ENCODE measurements around the gene TBC1D8. TPM values are rescaled to one million over a fixed set of nuclear protein-coding genes. Genes with fewer than 3 reads are reported as not detected.
A peak's percentile ranks its signal among the peaks of the same experiment; 100 is the strongest.

Gene TBC1D8
- total and polyA plus RNA-seq, 9 donors, result 18.3 to 26.6 (median 20.6) TPM

DNA sequence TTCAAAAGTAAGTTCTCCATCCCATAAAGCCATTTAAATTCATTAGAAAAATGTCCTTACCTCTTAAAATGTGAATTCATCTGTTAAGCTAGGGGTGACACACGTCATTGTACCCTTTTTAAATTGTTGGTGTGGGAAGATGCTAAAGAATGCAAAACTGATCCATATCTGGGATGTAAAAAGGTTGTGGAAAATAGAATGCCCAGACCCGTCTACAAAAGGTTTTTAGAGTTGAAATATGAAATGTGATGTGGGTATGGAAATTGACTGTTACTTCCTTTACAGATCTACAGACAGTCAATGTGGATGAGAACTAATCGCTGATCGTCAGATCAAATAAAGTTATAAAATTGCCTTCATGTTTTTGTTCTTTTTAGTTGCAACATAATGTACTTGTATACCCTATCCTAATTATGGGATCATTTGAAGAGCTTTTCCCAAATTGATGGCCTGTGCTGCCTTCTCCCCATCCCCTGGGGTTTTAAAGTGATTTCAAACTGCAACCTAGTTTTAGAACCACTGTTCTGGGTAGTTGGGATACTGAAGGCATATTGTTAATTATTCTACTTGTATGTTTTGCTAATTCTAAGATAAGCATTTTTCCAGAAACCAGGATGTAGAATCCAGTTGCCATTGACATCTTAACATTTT is 145.0 kb downstream of the TBC1D8 start:
- no peak for DNase-seq
- peaks cover 65% of the 10 kb centered on the region for H3K36me3 ChIP-seq (ENCODE audit: control insufficient read depth, insufficient read depth, low read length)

GRCh38 chr2:101004620-101005325 is 146.4 kb downstream of the TBC1D8 start:
- H3K4me3 ChIP-seq (ENCODE audit: low read length), result no peak overlapping the region
- 89% methylated on average over 9 of the region's 12 CpGs for WGBS (ENCODE audit: insufficient coverage)
- H3K27ac ChIP-seq (ENCODE audit: low read length), result no peak overlapping the region
- H3K9me3 ChIP-seq (replicated peaks; ENCODE audit: control insufficient read depth, low read depth, low read length), result no peaks in the 10 kb centered on the region
- H3K27me3 ChIP-seq (ENCODE audit: control insufficient read depth, insufficient read depth, low read length), result no peaks in the 10 kb centered on the region
- no peak for DNase-seq
- peaks cover 53% of the 10 kb centered on the region for H3K36me3 ChIP-seq (ENCODE audit: control insufficient read depth, insufficient read depth, low read length)
- H3K4me1 ChIP-seq (ENCODE audit: control insufficient read depth, insufficient read depth, low read length), result peaks cover 17% of the 10 kb centered on the region

More for the DNA sequence above, 145.0 kb downstream of the TBC1D8 start:
- H3K4me1 ChIP-seq (ENCODE audit: control insufficient read depth, insufficient read depth, low read length), result peaks cover 17% of the 10 kb centered on the region
- WGBS (ENCODE audit: insufficient coverage), result 83% methylated on average over 1 of the region's 4 CpGs
- no peak overlapping the region for H3K4me3 ChIP-seq (ENCODE audit: low read length)
- no peak overlapping the region for H3K27ac ChIP-seq (ENCODE audit: low read length)
- H3K9me3 ChIP-seq (replicated peaks; ENCODE audit: control insufficient read depth, low read depth, low read length), result no peaks in the 10 kb centered on the region
- H3K27me3 ChIP-seq (ENCODE audit: control insufficient read depth, insufficient read depth, low read length), result no peaks in the 10 kb centered on the region

DNA sequence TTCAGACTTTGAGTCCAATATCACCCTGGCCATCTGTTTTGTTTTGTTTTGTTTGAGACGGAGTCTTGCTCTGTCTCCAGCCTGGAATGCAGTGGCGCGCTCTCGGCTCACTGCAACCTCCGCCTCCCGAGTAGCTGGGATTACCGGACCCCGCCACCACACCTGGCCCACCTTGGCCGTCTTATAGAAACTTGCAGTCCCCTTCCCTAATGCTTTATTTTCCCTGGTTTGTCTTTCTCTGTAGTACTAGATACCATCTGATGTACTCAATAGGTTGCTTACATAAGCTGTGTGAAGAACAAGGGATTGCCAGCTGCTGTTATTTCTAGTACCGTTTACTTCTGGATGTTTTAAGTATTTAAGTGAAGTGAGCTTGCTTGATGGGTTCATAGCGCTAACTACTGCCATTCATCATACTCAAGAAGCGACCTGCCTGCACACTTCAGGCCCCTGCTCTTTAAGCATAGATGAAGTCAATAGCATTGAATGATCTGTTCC is 147.9 kb downstream of the TBC1D8 start:
- no CpG with 5 or more reads among the region's 12 CpGs for WGBS (ENCODE audit: insufficient coverage)
- H3K4me1 ChIP-seq (ENCODE audit: control insufficient read depth, insufficient read depth, low read length), result peaks cover 17% of the 10 kb centered on the region
- peak overlapping the region; percentile 96 for H3K4me3 ChIP-seq (ENCODE audit: low read length)
- H3K36me3 ChIP-seq (ENCODE audit: control insufficient read depth, insufficient read depth, low read length), result peaks cover 49% of the 10 kb centered on the region
- H3K27me3 ChIP-seq (ENCODE audit: control insufficient read depth, insufficient read depth, low read length), result no peaks in the 10 kb centered on the region
- no peak for DNase-seq
- H3K27ac ChIP-seq (ENCODE audit: low read length), result peak overlapping the region; percentile 89
- H3K9me3 ChIP-seq (replicated peaks; ENCODE audit: control insufficient read depth, low read depth, low read length), result no peaks in the 10 kb centered on the region

- no peaks in the 10 kb centered on the region for H3K9me3 ChIP-seq (replicated peaks; ENCODE audit: control insufficient read depth, low read depth, low read length)
- no peaks in the 10 kb centered on the region for H3K27me3 ChIP-seq (ENCODE audit: control insufficient read depth, insufficient read depth, low read length)
- H3K36me3 ChIP-seq (ENCODE audit: control insufficient read depth, insufficient read depth, low read length), result peaks cover 46% of the 10 kb centered on the region
- peak; percentile 36 for DNase-seq
- H3K4me3 ChIP-seq (ENCODE audit: low read length), result peak overlapping the region; percentile 96
- H3K4me1 ChIP-seq (ENCODE audit: control insufficient read depth, insufficient read depth, low read length), result peaks cover 17% of the 10 kb centered on the region
- H3K27ac ChIP-seq (ENCODE audit: low read length), result peak overlapping the region; percentile 89
- WGBS (ENCODE audit: insufficient coverage), result 2% methylated on average over 22 of the region's 26 CpGs
Measured at GRCh38 chr2:101002562-101003277, 148.5 kb downstream of the TBC1D8 start.

DNA sequence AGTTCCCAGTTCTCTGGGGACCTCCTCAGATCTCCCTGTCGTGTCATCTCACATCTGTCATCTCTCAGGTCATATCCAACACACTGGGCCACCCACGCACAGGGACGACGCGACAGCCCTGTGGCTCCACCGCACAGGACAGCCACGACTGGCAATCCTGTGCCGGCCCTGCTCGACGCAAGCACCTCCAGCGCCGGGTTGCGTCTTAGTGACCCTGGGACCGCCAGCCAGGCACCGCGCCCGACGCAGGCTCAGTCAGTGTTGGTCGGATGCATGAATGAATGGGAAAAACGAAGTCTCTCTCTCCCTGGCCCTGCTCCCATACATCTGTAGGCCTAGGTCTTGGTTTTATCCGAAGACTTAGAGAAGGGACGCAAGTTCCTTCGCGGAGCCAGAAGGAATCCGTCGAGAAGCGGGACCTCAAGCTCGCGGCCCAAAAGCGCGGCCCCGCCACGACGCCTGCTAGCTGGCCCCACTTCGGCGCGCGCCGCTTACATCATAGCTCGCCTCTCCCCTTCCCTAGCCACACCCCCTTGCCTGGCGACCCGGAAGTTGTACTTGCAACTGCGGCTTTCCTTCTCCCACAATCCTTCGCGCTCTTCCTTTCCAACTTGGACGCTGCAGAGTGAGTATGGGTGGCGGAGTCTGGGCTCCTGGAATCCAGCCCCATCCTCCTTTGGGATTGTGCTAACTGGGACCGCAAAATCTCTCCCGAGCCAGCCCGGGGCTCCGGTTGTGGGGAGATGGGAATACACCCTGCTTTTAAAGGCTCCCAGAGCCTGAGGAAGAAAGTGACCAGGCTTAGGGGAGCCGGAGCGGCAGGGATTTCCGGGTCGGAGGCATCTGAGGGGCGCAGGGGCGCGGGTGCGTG is 149.3 kb downstream of the TBC1D8 start, which contains the start of gene RPL31:
Gene RPL31, plus strand, starts transcription at position 599 of the 871 bp plus-strand sequence. CDS start 413 bp downstream, outside the sequence.
- no peaks in the 10 kb centered on the region for H3K27me3 ChIP-seq (ENCODE audit: control insufficient read depth, insufficient read depth, low read length)
- WGBS (ENCODE audit: insufficient coverage), result 7% methylated on average over 49 of the region's 59 CpGs
- H3K36me3 ChIP-seq (ENCODE audit: control insufficient read depth, insufficient read depth, low read length), result peaks cover 39% of the 10 kb centered on the region
- peak within 1 kb of the TSS; percentile 96 for H3K4me3 ChIP-seq (ENCODE audit: low read length)
- H3K27ac ChIP-seq (ENCODE audit: low read length), result peak within 1 kb of the TSS; percentile 89
- H3K9me3 ChIP-seq (replicated peaks; ENCODE audit: control insufficient read depth, low read depth, low read length), result no peaks in the 10 kb centered on the region
- peaks cover 17% of the 10 kb centered on the region for H3K4me1 ChIP-seq (ENCODE audit: control insufficient read depth, insufficient read depth, low read length)
- DNase-seq, result peak; percentile 99

DNA sequence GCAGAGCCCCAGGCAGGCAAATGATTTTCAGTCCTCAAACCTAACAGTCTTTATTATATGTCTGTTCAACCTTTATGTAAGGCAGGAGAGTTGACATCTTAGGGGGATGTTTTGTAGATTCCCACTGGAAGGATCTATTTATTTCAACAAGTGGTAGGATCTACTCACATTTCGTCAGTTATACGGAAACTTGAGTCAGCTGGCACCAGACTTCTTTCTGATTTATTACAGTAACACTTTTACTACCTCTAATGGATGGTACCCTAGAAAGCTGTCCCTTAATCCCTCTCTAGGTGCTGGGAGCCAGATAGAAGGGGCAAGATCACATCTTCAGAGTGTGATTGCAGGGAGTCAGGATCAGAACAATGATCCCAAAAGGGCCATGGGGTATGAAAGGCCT is 151.2 kb downstream of the TBC1D8 start:
- Histone ChIP-seq H3K27me3 (ENCODE audit: control insufficient read depth, insufficient read depth, low read length) (no peaks in the 10 kb centered on the region), H3K27ac (ENCODE audit: low read length) (no peak overlapping the region), H3K4me1 (ENCODE audit: control insufficient read depth, insufficient read depth, low read length) (peaks cover 17% of the 10 kb centered on the region), H3K36me3 (ENCODE audit: control insufficient read depth, insufficient read depth, low read length) (peaks cover 27% of the 10 kb centered on the region), H3K9me3 (replicated peaks; ENCODE audit: control insufficient read depth, low read depth, low read length) (no peaks in the 10 kb centered on the region), H3K4me3 (ENCODE audit: low read length) (no peak overlapping the region)
- WGBS (ENCODE audit: insufficient coverage), result no CpG with 5 or more reads among the region's 2 CpGs
- no peak for DNase-seq

GRCh38 chr2:100998235-100998573 is 153.0 kb downstream of the TBC1D8 start:
- Histone ChIP-seq H3K27me3 (ENCODE audit: control insufficient read depth, insufficient read depth, low read length) (no peaks in the 10 kb centered on the region), H3K36me3 (ENCODE audit: control insufficient read depth, insufficient read depth, low read length) (peaks cover 9% of the 10 kb centered on the region), H3K9me3 (replicated peaks; ENCODE audit: control insufficient read depth, low read depth, low read length) (no peaks in the 10 kb centered on the region), H3K27ac (ENCODE audit: low read length) (no peak overlapping the region), H3K4me1 (ENCODE audit: control insufficient read depth, insufficient read depth, low read length) (peaks cover 8% of the 10 kb centered on the region), H3K4me3 (ENCODE audit: low read length) (no peak overlapping the region)
- 60% methylated on average over 1 of the region's 6 CpGs for WGBS (ENCODE audit: insufficient coverage)
- no peak for DNase-seq

DNA sequence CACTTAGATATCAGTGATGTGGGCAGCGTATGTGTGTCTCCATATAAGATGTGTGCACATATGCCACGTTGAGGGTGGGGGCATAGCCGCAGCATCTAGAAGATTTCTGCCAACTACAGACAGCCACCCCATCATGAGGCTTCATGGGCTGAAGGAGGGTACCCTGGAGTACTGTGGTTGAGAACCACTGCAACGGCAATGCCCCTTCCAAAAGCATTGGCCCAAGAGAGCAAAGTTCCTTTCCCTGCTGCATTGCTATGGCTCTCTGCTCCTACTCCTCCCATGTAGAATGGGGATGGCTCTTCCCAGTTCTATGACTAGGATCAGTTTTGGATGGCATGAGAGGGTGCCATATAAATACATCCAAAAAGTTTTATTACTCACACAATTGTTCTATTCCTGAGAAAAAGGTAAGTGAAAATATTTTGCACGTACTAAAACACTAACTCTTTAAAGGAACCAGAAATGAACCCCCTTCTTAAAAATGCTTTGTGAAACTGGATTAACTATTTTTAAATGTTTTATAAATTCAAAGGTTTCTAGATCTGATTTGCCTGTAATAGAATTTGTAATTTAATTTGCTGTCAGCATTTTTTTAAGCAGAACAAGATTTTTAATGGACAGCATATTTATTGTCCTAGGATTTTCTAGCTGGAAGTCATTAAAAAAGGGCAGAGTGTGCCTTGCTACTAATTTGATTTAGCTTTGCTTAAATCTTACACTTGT is 153.5 kb downstream of the TBC1D8 start:
- H3K4me1 ChIP-seq (ENCODE audit: control insufficient read depth, insufficient read depth, low read length), result peaks cover 5% of the 10 kb centered on the region
- H3K4me3 ChIP-seq (ENCODE audit: low read length), result no peak overlapping the region
- H3K27me3 ChIP-seq (ENCODE audit: control insufficient read depth, insufficient read depth, low read length), result no peaks in the 10 kb centered on the region
- WGBS (ENCODE audit: insufficient coverage), result no CpG with 5 or more reads among the region's 5 CpGs
- peaks cover 5% of the 10 kb centered on the region for H3K36me3 ChIP-seq (ENCODE audit: control insufficient read depth, insufficient read depth, low read length)
- H3K9me3 ChIP-seq (replicated peaks; ENCODE audit: control insufficient read depth, low read depth, low read length), result no peaks in the 10 kb centered on the region
- no peak for DNase-seq
- H3K27ac ChIP-seq (ENCODE audit: low read length), result no peak overlapping the region

Data from muscle of leg (tissue), 11 donors.